NCI-H446 treated with DMSO at 0.1 percent for 48 hours (cell line): ENCODE data around the gene ASCC1.

Experiments used
- DNase-seq: peaks from one replicate; lab custom pipeline; 2025; lab: John Stamatoyannopoulos, UW

Gene ASCC1

GRCh38 chr10:72097448-72098300 is 118.4 kb downstream of the ASCC1 start:
- DNase-seq: no peak

- DNase-seq: no peak
These were observed 119.7 kb downstream of the ASCC1 start for GRCh38 chr10:72096115-72097000.

GRCh38 chr10:72095195-72095594 is 120.9 kb downstream of the ASCC1 start:
- no peak for DNase-seq

GRCh38 chr10:72094574-72094973 is 121.5 kb downstream of the ASCC1 start:
- no peak for DNase-seq

- no peak for DNase-seq
These were observed 122.6 kb downstream of the ASCC1 start for GRCh38 chr10:72093450-72093849.

- no peak for DNase-seq
These were observed 123.1 kb downstream of the ASCC1 start for GRCh38 chr10:72092987-72093386.

GRCh38 chr10:72092171-72092924 is 123.7 kb downstream of the ASCC1 start:
- DNase-seq: no peak

- DNase-seq: no peak
These were observed 125.8 kb downstream of the ASCC1 start for GRCh38 chr10:72090326-72090725.

GRCh38 chr10:72089618-72090017 is 126.5 kb downstream of the ASCC1 start:
- no peak for DNase-seq

GRCh38 chr10:72088889-72089575 is 127.0 kb downstream of the ASCC1 start:
- no peak for DNase-seq

- no peak for DNase-seq
These were observed 127.8 kb downstream of the ASCC1 start, which contains the start of gene SPOCK2 for GRCh38 chr10:72087969-72088888. Gene SPOCK2 (minus strand): TSS chr10:72088551. CDS start chr10:72088328, 223 bp downstream.

- DNase-seq: no peak
These were observed 128.6 kb downstream of the ASCC1 start for GRCh38 chr10:72087392-72087968.

- DNase-seq: no peak
These were observed 129.3 kb downstream of the ASCC1 start for GRCh38 chr10:72086466-72087391.

- no peak for DNase-seq
These were observed 130.1 kb downstream of the ASCC1 start for GRCh38 chr10:72085864-72086465.

GRCh38 chr10:72085166-72085565 is 130.9 kb downstream of the ASCC1 start:
- no peak for DNase-seq

- DNase-seq: no peak
These were observed 132.2 kb downstream of the ASCC1 start for GRCh38 chr10:72083790-72084459.

- no peak for DNase-seq
These were observed 133.0 kb downstream of the ASCC1 start for GRCh38 chr10:72082856-72083789.
